GM12892 (cell line): ENCODE measurements around the gene MICAL3.

Experiments
- DNase-seq: peaks from one replicate; pipeline ENCODE4 v3.0.0; 2011; ENCODE audit not compliant: insufficient read length
- FAIRE-seq: peaks from 2 replicates; lab custom pipeline; 2011; peaks lifted over from hg19 to GRCh38; lab: Jason Lieb, UNC
- POLR2A ChIP-seq: IDR thresholded peaks from 2 replicates; pipeline ENCODE4 v1.6.1; 2011; ENCODE audit warnings: low read depth, low read length, control low read depth
- POLR2AphosphoS5 ChIP-seq: IDR thresholded peaks from 2 replicates; pipeline ENCODE4 v1.6.1; 2011; ENCODE audit warnings: low read depth, low read length, control low read depth
- TAF1 ChIP-seq: IDR thresholded peaks from 2 replicates; pipeline ENCODE4 v1.6.1; 2011; ENCODE audit warnings: low read depth, mild to moderate bottlenecking, control low read depth, low read length, borderline replicate concordance

MICAL3 gene

GRCh38 chr22:17953147-17953546 lies 71.2 kb downstream of the MICAL3 start:
- DNase-seq, result no peak
- FAIRE-seq, result no peak
- TF ChIP-seq POLR2A, result no peak
- TF ChIP-seq POLR2AphosphoS5, result no peak
- TF ChIP-seq TAF1, result no peak

- FAIRE-seq, result no peak
- DNase-seq, result no peak
- no peak for TF ChIP-seq POLR2A
- no peak for TF ChIP-seq TAF1
These were observed 72.0 kb downstream of the MICAL3 start for GRCh38 chr22:17952273-17952801.

- TF ChIP-seq TAF1, result no peak
- TF ChIP-seq POLR2AphosphoS5, result no peak
- no peak for TF ChIP-seq POLR2A
- no peak for FAIRE-seq
- DNase-seq, result no peak
These were observed 73.0 kb downstream of the MICAL3 start for GRCh38 chr22:17951315-17951714.

GRCh38 chr22:17950651-17951214 lies 73.6 kb downstream of the MICAL3 start:
- FAIRE-seq (no peak), DNase-seq (no peak)
- TF ChIP-seq POLR2AphosphoS5 (no peak), TAF1 (no peak), POLR2A (no peak)

GRCh38 chr22:17949642-17950473 lies 74.5 kb downstream of the MICAL3 start:
- DNase-seq (no peak), FAIRE-seq (no peak)
- TF ChIP-seq POLR2A, result no peak
- TF ChIP-seq TAF1, result no peak
- TF ChIP-seq POLR2AphosphoS5, result no peak

- FAIRE-seq (no peak), DNase-seq (no peak)
- TF ChIP-seq POLR2A (no peak), TAF1 (no peak), POLR2AphosphoS5 (no peak)
These were observed 76.3 kb downstream of the MICAL3 start for GRCh38 chr22:17948101-17948500.

GRCh38 chr22:17946662-17947367 lies 77.5 kb downstream of the MICAL3 start:
- DNase-seq (no peak), FAIRE-seq (no peak)
- no peak for TF ChIP-seq POLR2A
- no peak for TF ChIP-seq POLR2AphosphoS5
- TF ChIP-seq TAF1, result no peak

GRCh38 chr22:17945888-17946648 lies 78.3 kb downstream of the MICAL3 start:
- FAIRE-seq (no peak), DNase-seq (no peak)
- TF ChIP-seq POLR2AphosphoS5, result no peak
- TF ChIP-seq POLR2A, result no peak
- no peak for TF ChIP-seq TAF1

- TF ChIP-seq POLR2AphosphoS5 (no peak), POLR2A (no peak), TAF1 (no peak)
- FAIRE-seq (no peak), DNase-seq (no peak)
These were observed 79.0 kb downstream of the MICAL3 start for GRCh38 chr22:17945156-17945887.

- FAIRE-seq, result no peak
- no peak for DNase-seq
- TF ChIP-seq TAF1, result no peak
- TF ChIP-seq POLR2AphosphoS5, result no peak
These were observed 80.1 kb downstream of the MICAL3 start for GRCh38 chr22:17944256-17944655.
